GM12864 (cell line): ENCODE measurements around the gene WDR45B.
"Not testable (repeated sequence)": the region's sequence is repeated elsewhere in the genome, so short reads cannot be mapped to it uniquely, and the experiment has no call there.

ENCODE experiments used
- DNase-seq: peaks from one replicate; pipeline ENCODE4 v3.0.0-alpha.2; 2011; ENCODE audit warnings: low read depth
- H3K4me3 ChIP-seq: 2 replicates; pipeline ENCODE4 v1.5.1; 2011; ENCODE audit warnings: mild to moderate bottlenecking, low read depth, low read length, control low read depth
- TF ChIP-seq, protein P1 (sequence below): IDR thresholded peaks from 2 replicates; pipeline ENCODE4 v1.5.1; 2011; ENCODE audit warnings: low read depth, mild to moderate bottlenecking, moderate library complexity, low read length, control low read depth, inconsistent platforms; ENCODE audit errors: missing control alignments

Gene WDR45B

DNA sequence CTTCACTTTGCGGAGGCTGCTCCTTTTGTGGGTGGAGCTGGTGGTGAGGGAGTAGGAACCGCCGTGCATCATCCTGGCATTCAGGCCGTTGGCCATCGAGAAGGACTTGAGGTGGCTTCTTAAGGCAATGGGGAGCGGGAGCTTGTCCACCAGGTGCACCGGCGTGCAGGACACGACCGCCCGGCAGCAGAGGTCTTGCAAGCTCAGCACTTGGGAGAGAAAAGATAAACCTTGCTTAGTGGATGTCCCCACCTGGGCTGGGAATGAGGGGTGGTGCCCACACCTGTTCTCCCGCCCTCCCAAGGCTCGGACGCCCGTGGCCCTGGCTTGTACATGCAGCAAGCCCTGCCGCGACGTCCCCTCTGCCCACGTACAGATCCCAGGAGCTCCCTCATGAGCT, 9.7 kb upstream of the WDR45B start:
- TF ChIP-seq, protein P1, sequence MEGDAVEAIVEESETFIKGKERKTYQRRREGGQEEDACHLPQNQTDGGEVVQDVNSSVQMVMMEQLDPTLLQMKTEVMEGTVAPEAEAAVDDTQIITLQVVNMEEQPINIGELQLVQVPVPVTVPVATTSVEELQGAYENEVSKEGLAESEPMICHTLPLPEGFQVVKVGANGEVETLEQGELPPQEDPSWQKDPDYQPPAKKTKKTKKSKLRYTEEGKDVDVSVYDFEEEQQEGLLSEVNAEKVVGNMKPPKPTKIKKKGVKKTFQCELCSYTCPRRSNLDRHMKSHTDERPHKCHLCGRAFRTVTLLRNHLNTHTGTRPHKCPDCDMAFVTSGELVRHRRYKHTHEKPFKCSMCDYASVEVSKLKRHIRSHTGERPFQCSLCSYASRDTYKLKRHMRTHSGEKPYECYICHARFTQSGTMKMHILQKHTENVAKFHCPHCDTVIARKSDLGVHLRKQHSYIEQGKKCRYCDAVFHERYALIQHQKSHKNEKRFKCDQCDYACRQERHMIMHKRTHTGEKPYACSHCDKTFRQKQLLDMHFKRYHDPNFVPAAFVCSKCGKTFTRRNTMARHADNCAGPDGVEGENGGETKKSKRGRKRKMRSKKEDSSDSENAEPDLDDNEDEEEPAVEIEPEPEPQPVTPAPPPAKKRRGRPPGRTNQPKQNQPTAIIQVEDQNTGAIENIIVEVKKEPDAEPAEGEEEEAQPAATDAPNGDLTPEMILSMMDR = no peak
- no peak for DNase-seq
- H3K4me3 ChIP-seq = no peak overlapping the region

DNA sequence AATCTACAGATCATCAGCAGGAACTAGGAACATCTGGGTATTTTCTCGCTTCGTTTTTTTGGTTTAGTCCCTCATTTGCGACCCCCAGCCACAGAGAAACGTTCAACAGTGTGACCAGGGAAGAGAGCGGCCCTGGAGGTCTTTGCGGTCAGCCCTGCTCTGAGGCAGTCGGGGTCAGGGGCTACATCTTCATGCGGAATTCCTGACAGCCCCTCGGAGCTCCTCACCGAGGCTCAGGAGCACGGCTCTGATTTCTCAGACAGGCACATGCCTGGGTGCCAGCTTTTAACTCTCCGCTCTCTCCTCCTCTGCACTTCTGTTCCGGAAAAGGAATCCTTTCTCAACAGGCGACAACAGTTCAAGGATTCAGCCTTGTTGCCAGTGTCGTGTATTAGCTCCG, 8.0 kb upstream of the WDR45B start:
- H3K4me3 ChIP-seq = no peak overlapping the region
- DNase-seq = no peak
- TF ChIP-seq, protein P1 = no peak

DNA sequence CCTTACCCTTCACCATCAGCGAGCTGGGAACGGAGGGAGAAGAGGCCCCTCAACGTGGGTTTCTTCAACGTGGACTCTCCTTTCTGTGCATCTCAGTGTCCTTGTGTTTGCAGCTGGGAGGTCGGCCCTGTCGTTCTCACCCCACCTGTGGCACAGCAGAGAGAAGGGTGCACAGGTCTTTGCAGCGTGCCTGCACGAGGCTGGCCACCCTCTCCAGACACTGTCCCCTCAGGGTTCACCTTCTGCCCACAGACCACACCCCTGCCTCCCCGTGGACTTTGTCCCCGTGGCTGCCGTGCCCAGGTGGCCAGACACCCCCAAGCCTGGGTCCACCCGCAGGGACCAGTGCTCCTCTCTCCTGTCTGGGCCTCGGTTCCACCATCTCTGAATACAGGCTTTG, 7.3 kb upstream of the WDR45B start:
- no peak for DNase-seq
- H3K4me3 ChIP-seq = no peak overlapping the region
- TF ChIP-seq, protein P1 = no peak

DNA sequence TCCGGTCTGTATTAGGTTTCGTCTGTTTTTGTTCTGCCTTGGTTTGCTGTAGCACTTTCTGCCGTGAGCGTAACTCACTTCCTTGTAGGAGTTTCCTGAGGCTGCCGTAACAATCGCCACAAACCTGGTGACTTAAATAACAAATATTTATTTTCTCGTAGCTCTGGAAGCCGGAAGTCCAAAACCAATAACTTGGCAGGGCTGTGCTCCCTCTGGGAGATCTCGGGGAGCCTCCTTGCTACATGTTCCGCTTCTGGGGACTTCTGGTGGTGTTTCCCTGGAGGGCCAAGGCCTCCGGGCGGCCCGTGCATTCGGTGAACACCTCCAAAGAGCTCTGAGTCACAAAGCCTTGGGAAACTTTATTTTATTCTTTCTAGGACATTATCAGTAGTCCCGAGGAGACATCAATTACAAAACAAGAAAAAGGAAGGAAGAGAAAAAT, 6.8 kb upstream of the WDR45B start:
- DNase-seq = no peak
- H3K4me3 ChIP-seq = no peak overlapping the region
- TF ChIP-seq, protein P1 = no peak

DNA sequence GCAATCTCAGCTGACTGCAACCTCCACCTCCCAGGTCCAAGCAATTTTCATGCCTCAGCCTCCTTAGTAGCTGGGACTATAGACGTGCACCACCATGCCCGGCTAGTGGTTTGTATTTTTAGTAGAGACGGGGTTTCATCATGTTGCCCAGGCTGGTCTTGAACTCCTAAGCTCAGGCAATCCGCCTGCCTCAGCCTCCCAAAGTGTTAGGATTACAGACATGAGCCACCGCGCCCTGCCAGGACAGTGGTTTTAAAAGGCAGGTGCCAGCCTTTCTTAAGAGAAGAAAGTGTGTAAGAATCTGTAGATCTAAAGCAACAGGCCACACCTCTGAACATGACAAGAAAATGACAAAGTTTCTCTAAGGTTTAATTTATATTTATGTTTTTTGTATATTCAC, 6.4 kb upstream of the WDR45B start:
- DNase-seq, H3K4me3 ChIP-seq: not testable (repeated sequence)

DNA sequence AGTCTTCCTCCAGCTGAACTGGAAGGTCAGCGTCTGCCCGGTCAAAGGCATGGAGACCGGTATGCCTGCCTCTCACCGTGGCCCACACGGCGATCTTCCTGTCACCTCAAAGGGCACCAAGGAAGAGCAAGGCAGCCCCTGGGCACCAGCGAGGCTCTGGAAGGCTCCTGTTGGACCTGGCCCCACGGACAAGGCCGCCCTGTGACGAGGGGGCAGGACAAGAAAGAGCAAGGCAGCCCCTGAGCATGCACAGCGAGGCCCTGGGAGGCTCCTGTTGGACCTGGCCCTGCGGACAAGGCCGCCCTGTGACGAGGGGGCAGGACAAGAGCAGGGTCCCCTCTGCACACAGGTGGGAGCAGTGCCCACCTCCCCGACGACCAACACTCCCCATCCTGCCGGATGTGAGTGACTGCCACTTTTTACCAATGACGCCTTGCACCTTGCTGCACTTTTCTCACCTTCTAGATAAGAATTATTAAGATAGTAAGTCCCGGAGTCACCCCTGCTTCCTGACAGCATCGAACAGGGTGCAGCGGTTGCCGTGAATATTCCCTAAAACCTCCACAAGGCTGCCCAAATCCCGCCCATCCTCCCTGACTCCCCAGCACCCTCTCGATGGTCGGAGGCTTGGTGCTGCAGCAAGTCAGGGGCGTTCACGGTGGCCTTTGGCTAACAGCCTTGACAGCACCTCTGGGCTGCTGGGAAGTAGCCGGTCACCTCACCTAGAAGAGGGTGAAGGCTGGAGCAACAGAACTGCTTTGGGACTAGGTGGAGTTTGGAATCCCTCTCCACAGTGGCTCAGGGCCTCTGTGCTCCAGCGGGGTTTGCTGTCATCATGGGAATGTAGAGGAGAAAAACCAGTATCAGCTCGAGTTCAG, 5.6 kb upstream of the WDR45B start:
- no peak overlapping the region for H3K4me3 ChIP-seq
- TF ChIP-seq, protein P1 = no peak
- DNase-seq = no peak

DNA sequence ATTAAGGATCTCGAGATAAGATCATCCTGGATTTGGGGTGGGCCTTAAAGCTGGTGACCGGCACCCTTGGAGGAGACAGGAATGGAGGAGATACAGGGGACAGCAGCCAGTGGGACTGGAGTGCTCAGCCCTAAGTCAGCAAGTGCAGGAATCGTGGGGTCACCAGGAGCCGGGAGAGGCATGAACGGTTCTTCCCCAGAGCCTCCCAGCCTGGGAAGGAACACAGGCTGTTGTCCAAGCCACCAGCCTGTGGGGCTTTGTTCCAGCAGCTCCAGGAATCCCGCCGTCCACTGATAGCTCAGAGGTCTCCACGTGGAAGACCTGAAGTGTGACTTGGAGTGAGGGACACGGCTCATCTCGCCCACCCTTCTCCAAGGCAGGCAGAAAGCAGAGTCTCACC, 2.5 kb upstream of the WDR45B start:
- H3K4me3 ChIP-seq = no peak overlapping the region
- DNase-seq = no peak
- TF ChIP-seq, protein P1 = no peak
